ENCODE data around the gene ZNF280A. TPM values are rescaled to one million over a fixed set of nuclear protein-coding genes. Genes with fewer than 3 reads are reported as not detected.

ZNF280A gene
- total RNA-seq, 1 experiment from 2014 or later = 0.81 TPM

GRCh38 chr22:22552630-22553029, 32.6 kb upstream of the ZNF280A start:
- intact Hi-C loops (cut with micrococcal nuclease) = no loop called here
- ChIA-PET RAD21 (ENCODE audit: low non-redundant PET in 1 of 2, low total read pairs in 2 of 2, uncharacterized antibody in 2 of 2, unreplicated experiment in 2 of 2) (no interaction called here), CTCF (interaction anchor here (0.9 to 1.2 kb wide), 2 partner anchors 89 to 130 kb away, joined by 4 read pairs; no protein-coding TSS in a partner anchor), POLR2A (no interaction called here)
- Histone ChIP-seq H3K9me3 (ENCODE audit: control insufficient read depth in 1 of 2, insufficient read depth in 1 of 2, low read depth in 1 of 2, low read length in 2 of 2) (no peaks in the 10 kb centered on the region), H3K4me3 (replicated peaks in 1 of 2; ENCODE audit: low read depth in 1 of 2, low read length in 2 of 2) (no peak overlapping the region), H3K27ac (ENCODE audit: low read depth, low read length) (no peak overlapping the region), H3K4me1 (ENCODE audit: control insufficient read depth in 1 of 2, insufficient read depth in 2 of 2, low read length in 2 of 2) (no peaks in the 10 kb centered on the region), H3K79me2 (ENCODE audit: insufficient read depth, low read length) (no peaks in the 10 kb centered on the region), H3K9me2 (ENCODE audit: insufficient read depth) (no peaks in the 10 kb centered on the region), H3K36me3 (ENCODE audit: control insufficient read depth in 1 of 2, insufficient read depth in 2 of 2, low read length in 2 of 2) (peaks cover 3 to 9% of the 10 kb centered on the region in 2 experiments; a peak in 1 of 4 replicates), H2AFZ (ENCODE audit: low read depth, low read length, poor library complexity, severe bottlenecking) (no peak overlapping the region), H3K27me3 (ENCODE audit: insufficient read depth, low read length) (no peaks in the 10 kb centered on the region), H4K20me1 (ENCODE audit: insufficient read depth) (no peaks in the 10 kb centered on the region), H3K9ac (ENCODE audit: low read length) (no peak overlapping the region), H3K4me2 (ENCODE audit: low read length) (no peak overlapping the region)
- ATAC-seq = no peak
- BruUV-seq (replicated peaks) = no TSS peak
- DNase-seq (ENCODE audit: low read depth, low spot score) = no peak
- TF ChIP-seq POLR2AphosphoS5 (IDR thresholded peaks at IDR 0.05; ENCODE audit: low read depth, low read length) (no peak), CTCF (IDR thresholded peaks at IDR 0.05 in 2 of 3, conservative IDR thresholded peaks at IDR 0.05 in 1 of 3; ENCODE audit: borderline replicate concordance in 1 of 3, insufficient read depth in 1 of 3, low read depth in 2 of 3, low read length in 2 of 3) (no peak), POLR2A (IDR thresholded peaks at IDR 0.05; ENCODE audit: borderline replicate concordance, extremely low read depth, insufficient read depth, insufficient read length) (no peak)

GRCh38 chr22:22550789-22551434, 30.8 kb upstream of the ZNF280A start:
- Histone ChIP-seq H4K20me1 (ENCODE audit: insufficient read depth) (no peaks in the 10 kb centered on the region), H3K27me3 (ENCODE audit: insufficient read depth, low read length) (no peaks in the 10 kb centered on the region), H3K79me2 (ENCODE audit: insufficient read depth, low read length) (no peaks in the 10 kb centered on the region), H3K36me3 (ENCODE audit: control insufficient read depth in 1 of 2, insufficient read depth in 2 of 2, low read length in 2 of 2) (peaks cover 5 to 6% of the 10 kb centered on the region in 2 experiments; a peak in 1 of 4 replicates), H3K4me3 (replicated peaks in 1 of 2; ENCODE audit: low read depth in 1 of 2, low read length in 2 of 2) (no peak overlapping the region), H3K9me3 (ENCODE audit: control insufficient read depth in 1 of 2, insufficient read depth in 1 of 2, low read depth in 1 of 2, low read length in 2 of 2) (no peaks in the 10 kb centered on the region), H3K4me2 (ENCODE audit: low read length) (no peak overlapping the region), H3K9ac (ENCODE audit: low read length) (no peak overlapping the region), H3K27ac (ENCODE audit: low read depth, low read length) (no peak overlapping the region), H3K9me2 (ENCODE audit: insufficient read depth) (no peaks in the 10 kb centered on the region), H2AFZ (ENCODE audit: low read depth, low read length, poor library complexity, severe bottlenecking) (no peak overlapping the region), H3K4me1 (ENCODE audit: control insufficient read depth in 1 of 2, insufficient read depth in 2 of 2, low read length in 2 of 2) (no peaks in the 10 kb centered on the region)
- BruUV-seq (replicated peaks) = no TSS peak
- POLR2A ChIA-PET = no interaction called here
- no peak for ATAC-seq
- intact Hi-C loops (cut with micrococcal nuclease) = no loop called here
- CTCF ChIA-PET = no interaction called here
- RAD21 ChIA-PET (ENCODE audit: low non-redundant PET in 1 of 2, low total read pairs in 2 of 2, uncharacterized antibody in 2 of 2, unreplicated experiment in 2 of 2) = no interaction called here
- DNase-seq (ENCODE audit: low read depth, low spot score) = no peak
- TF ChIP-seq EZH2phosphoT487 (IDR thresholded peaks at IDR 0.05; ENCODE audit: borderline replicate concordance) (no peak), ELF1 (IDR thresholded peaks at IDR 0.05; ENCODE audit: borderline replicate concordance, low read depth) (no peak), POLR2AphosphoS5 (IDR thresholded peaks at IDR 0.05; ENCODE audit: low read depth, low read length) (no peak), CTCF (IDR thresholded peaks at IDR 0.05 in 2 of 3, conservative IDR thresholded peaks at IDR 0.05 in 1 of 3; ENCODE audit: borderline replicate concordance in 1 of 3, insufficient read depth in 1 of 3, low read depth in 2 of 3, low read length in 2 of 3) (no peak), JUND (IDR thresholded peaks at IDR 0.05) (no peak), ZBTB33 (IDR thresholded peaks at IDR 0.05; ENCODE audit: extremely low read depth, insufficient replicate concordance, low read length) (no peak), SP1 (IDR thresholded peaks at IDR 0.05; ENCODE audit: low read depth) (no peak), ZFX (IDR thresholded peaks at IDR 0.05) (no peak), EGR1 (IDR thresholded peaks at IDR 0.05; ENCODE audit: low read depth) (no peak), CBX3 (IDR thresholded peaks at IDR 0.05; ENCODE audit: low read depth) (no peak), YY1 (IDR thresholded peaks at IDR 0.05; ENCODE audit: extremely low read depth, insufficient replicate concordance, low read depth, low read length) (no peak), ATF3 (IDR thresholded peaks at IDR 0.05) (no peak)
